ENCODE results near the gene DHDH. TPM values are rescaled to one million over a fixed set of nuclear protein-coding genes. Genes with fewer than 3 reads are reported as not detected.

The DHDH gene
- total and polyA plus RNA-seq, 2 of the 13 experiments (the other 11 are each of a cell fraction or from before 2014, with no cell fraction given): 0.13 to 0.91 TPM

GRCh38 chr19:48962029-48962848 is 28.7 kb downstream of the DHDH start (continued):
- TF ChIP-seq CSRNP1 (CRISPR knock-in tag; IDR thresholded peaks at IDR 0.05) (no peak; the same call in 1 of the 2 replicates), ZNF318 (CRISPR knock-in tag; IDR thresholded peaks at IDR 0.05) (no peak), ZNF563 (CRISPR knock-in tag; IDR thresholded peaks at IDR 0.05) (peak; percentile 68; the same call in 1 of the 2 replicates), MXD4 (CRISPR knock-in tag; IDR thresholded peaks at IDR 0.05) (0 out of 2 replicates have a peak, but pooled peaks have one; percentile 53), ISX (CRISPR knock-in tag; conservative IDR thresholded peaks at IDR 0.05) (0 out of 2 replicates have a peak, but pooled peaks have one; percentile 33), JARID2 (CRISPR knock-in tag; IDR thresholded peaks at IDR 0.05; ENCODE audit: insufficient replicate concordance) (peak; percentile 79), HMG20B (CRISPR knock-in tag; conservative IDR thresholded peaks at IDR 0.05) (peak; percentile 55; the same call in 1 of the 2 replicates), HOMEZ (CRISPR knock-in tag; IDR thresholded peaks at IDR 0.05; ENCODE audit: low read depth) (no peak; the same call in 1 of the 2 replicates), DR1 (CRISPR knock-in tag; IDR thresholded peaks at IDR 0.05) (peak; percentile 87), SOX5 (CRISPR knock-in tag; IDR thresholded peaks at IDR 0.05; ENCODE audit: borderline replicate concordance) (peak; percentile 51; the same call in 1 of the 2 replicates), CEBPG (CRISPR knock-in tag; IDR thresholded peaks at IDR 0.05) (no peak; the same call in 1 of the 2 replicates), ZSCAN31 (CRISPR knock-in tag; IDR thresholded peaks at IDR 0.05; ENCODE audit: low read depth) (peak; percentile 49; the same call in 1 of the 2 replicates), KAT7 (CRISPR knock-in tag; IDR thresholded peaks at IDR 0.05; ENCODE audit: borderline replicate concordance) (peak; percentile 96), RARG (CRISPR knock-in tag; IDR thresholded peaks at IDR 0.05; ENCODE audit: low read depth) (no peak), MED8 (CRISPR knock-in tag; IDR thresholded peaks at IDR 0.05; ENCODE audit: insufficient replicate concordance) (no peak), ETV6 (CRISPR knock-in tag; conservative IDR thresholded peaks at IDR 0.05) (no peak; the same call in 1 of the 2 replicates), ZNF564 (CRISPR knock-in tag; IDR thresholded peaks at IDR 0.05) (no peak), THAP11 (CRISPR knock-in tag; IDR thresholded peaks at IDR 0.05) (peak; percentile 78)
